Ectodermal cell (in vitro differentiated cells): Measurements from ENCODE around the gene PIK3CD.

Source experiments
- H3K27ac ChIP-seq: 2 replicates; pipeline ENCODE4 v1.7.0; 2013; ENCODE audit warnings: mild to moderate bottlenecking, low read depth, low read length; ENCODE audit not compliant: insufficient read depth, poor library complexity, severe bottlenecking
- H3K27me3 ChIP-seq: 2 replicates; pipeline ENCODE4 v1.7.0; 2013; ENCODE audit warnings: mild to moderate bottlenecking, low read length; ENCODE audit not compliant: insufficient read depth, control insufficient read depth, poor library complexity, severe bottlenecking
- H3K36me3 ChIP-seq: one replicate; pipeline ENCODE4 v1.7.0; 2013; ENCODE audit warnings: low read length; ENCODE audit not compliant: control insufficient read depth, insufficient read depth
- H3K4me1 ChIP-seq: one replicate; pipeline ENCODE4 v1.7.0; 2013; ENCODE audit warnings: low read length; ENCODE audit not compliant: control insufficient read depth, insufficient read depth
- H3K4me3 ChIP-seq: 2 replicates; pipeline ENCODE4 v1.7.0; 2013; ENCODE audit warnings: low read depth, low read length, control low read depth; ENCODE audit not compliant: insufficient read depth
- H3K9me3 ChIP-seq: 2 replicates; pipeline ENCODE4 v1.7.0; 2013; ENCODE audit warnings: mild to moderate bottlenecking, low read length, moderate library complexity; ENCODE audit not compliant: control insufficient read depth
- WGBS, 2 experiments: methylation state at CpG; one replicate each; pipeline ENCODE4 v1.1.7; 2013; ENCODE audit warnings: missing lambda C conversion rate in 2 of 2; 5-methylcytosine and 5-hydroxymethylcytosine counted together

Gene PIK3CD

GRCh38 chr1:9724706-9725476 is 73.4 kb downstream of the PIK3CD start:
- Histone ChIP-seq H3K4me1 (no peaks in the 10 kb centered on the region), H3K27ac (no peak overlapping the region), H3K36me3 (peaks cover 7% of the 10 kb centered on the region), H3K4me3 (no peak overlapping the region), H3K27me3 (no peaks in the 10 kb centered on the region), H3K9me3 (peaks cover 3% of the 10 kb centered on the region)
- 74% methylated on average over 24 of the region's 24 CpGs for WGBS, 2 experiments

GRCh38 chr1:9726406-9726805 is 74.9 kb downstream of the PIK3CD start:
- Histone ChIP-seq H3K36me3 (peaks cover 18% of the 10 kb centered on the region), H3K27me3 (no peaks in the 10 kb centered on the region), H3K4me3 (no peak overlapping the region), H3K9me3 (peaks cover 3% of the 10 kb centered on the region), H3K27ac (no peak overlapping the region), H3K4me1 (no peaks in the 10 kb centered on the region)
- WGBS, 2 experiments, result 94 to 95% methylated on average over 5 to 6 of the region's 6 CpGs

DNA sequence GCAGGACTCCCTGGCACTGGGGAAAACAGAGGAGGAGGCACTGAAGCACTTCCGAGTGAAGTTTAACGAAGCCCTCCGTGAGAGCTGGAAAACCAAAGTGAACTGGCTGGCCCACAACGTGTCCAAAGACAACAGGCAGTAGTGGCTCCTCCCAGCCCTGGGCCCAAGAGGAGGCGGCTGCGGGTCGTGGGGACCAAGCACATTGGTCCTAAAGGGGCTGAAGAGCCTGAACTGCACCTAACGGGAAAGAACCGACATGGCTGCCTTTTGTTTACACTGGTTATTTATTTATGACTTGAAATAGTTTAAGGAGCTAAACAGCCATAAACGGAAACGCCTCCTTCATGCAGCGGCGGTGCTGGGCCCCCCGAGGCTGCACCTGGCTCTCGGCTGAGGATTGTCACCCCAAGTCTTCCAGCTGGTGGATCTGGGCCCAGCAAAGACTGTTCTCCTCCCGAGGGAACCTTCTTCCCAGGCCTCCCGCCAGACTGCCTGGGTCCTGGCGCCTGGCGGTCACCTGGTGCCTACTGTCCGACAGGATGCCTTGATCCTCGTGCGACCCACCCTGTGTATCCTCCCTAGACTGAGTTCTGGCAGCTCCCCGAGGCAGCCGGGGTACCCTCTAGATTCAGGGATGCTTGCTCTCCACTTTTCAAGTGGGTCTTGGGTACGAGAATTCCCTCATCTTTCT is 75.5 kb downstream of the PIK3CD start:
- Histone ChIP-seq H3K36me3 (peaks cover 24% of the 10 kb centered on the region), H3K27ac (no peak overlapping the region), H3K27me3 (no peaks in the 10 kb centered on the region), H3K4me3 (no peak overlapping the region), H3K9me3 (peaks cover 3% of the 10 kb centered on the region), H3K4me1 (no peaks in the 10 kb centered on the region)
- 91 to 93% methylated on average over 25 of the region's 25 CpGs for WGBS, 2 experiments

GRCh38 chr1:9728451-9729295 is 77.1 kb downstream of the PIK3CD start:
- Histone ChIP-seq H3K27me3 (no peaks in the 10 kb centered on the region), H3K36me3 (peaks cover 37% of the 10 kb centered on the region)
- WGBS, 2 experiments, result 95 to 96% methylated on average over 33 of the region's 33 CpGs

GRCh38 chr1:9729523-9729922 is 78.0 kb downstream of the PIK3CD start:
- Histone ChIP-seq H3K4me1 (no peaks in the 10 kb centered on the region), H3K4me3 (no peak overlapping the region), H3K36me3 (peaks cover 44% of the 10 kb centered on the region), H3K9me3 (no peaks in the 10 kb centered on the region), H3K27ac (no peak overlapping the region), H3K27me3 (no peaks in the 10 kb centered on the region)
- WGBS, 2 experiments, result 93 to 94% methylated on average over 12 of the region's 12 CpGs

More at GRCh38 chr1:9728451-9729295, 77.1 kb downstream of the PIK3CD start:
- H3K4me1 ChIP-seq, result no peaks in the 10 kb centered on the region
- H3K27ac ChIP-seq, result no peak overlapping the region
- no peak overlapping the region for H3K4me3 ChIP-seq
- H3K9me3 ChIP-seq, result peaks cover under 1% of the 10 kb centered on the region

DNA sequence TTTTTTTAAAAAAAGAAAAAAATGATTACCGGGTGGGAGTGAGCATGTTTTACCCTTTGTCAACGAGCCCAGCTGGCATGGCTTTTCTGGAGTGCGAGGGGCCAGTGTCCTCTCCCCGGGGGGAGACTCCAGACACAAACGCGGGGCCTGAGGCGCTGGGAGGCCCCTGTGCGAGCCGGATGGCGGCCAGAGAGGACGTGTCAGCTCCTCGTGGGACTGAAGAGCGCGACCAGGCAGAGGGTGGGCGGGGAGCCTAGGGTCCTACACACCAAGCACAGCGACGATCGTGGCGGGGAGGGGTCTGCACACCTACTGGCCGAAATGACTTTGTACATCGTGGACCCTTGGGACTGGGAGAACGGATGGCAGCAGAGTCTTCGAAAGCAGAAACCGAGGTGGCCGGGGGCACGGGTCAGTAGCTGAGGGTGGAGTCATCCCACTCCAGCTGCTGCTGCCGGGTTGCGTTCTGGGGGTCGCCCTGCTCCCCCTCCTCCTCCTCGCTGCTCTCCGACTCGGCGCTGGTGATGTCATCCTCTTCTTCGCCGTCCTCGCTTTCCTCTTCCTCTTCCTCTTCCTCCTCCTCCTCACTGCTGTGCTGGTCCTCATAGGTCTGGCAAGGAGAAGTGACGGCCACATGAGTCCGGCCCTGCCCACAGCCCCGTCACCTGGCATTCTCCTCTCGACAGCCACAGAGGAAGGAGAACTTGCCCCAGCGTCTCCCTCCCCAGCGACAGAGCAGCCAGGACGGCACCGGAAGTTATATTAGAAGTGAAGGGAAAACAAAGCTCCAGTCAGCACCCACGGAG is 78.8 kb downstream of the PIK3CD start:
- Histone ChIP-seq H3K36me3 (peaks cover 51% of the 10 kb centered on the region), H3K9me3 (no peaks in the 10 kb centered on the region), H3K4me1 (no peaks in the 10 kb centered on the region), H3K27me3 (no peaks in the 10 kb centered on the region), H3K27ac (no peak overlapping the region), H3K4me3 (no peak overlapping the region)
- 94 to 96% methylated on average over 45 of the region's 45 CpGs for WGBS, 2 experiments

DNA sequence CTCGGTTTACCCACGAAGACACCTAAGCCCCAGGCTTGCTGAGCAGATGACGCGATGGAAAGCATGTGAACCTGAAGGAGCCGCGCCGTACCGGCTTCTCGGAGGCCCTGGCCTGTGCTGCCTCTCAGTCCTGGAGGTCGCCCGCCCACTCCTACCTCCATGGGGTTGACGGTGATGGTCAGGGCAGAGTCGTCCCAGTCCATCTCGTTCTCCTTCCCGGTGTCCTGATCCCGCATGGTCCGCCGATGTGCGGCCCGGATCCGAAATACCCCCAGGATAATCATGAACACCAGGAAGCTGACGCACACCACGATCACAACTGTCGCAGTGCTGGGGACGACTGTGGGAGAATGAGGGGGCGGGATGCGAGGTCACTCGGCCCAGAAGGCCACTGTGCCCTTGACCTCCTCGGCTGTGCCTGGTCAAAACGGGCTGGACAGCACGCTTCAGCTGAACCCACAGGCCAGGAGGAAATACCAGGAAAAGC is 79.6 kb downstream of the PIK3CD start:
- Histone ChIP-seq H3K9me3 (no peaks in the 10 kb centered on the region), H3K27me3 (no peaks in the 10 kb centered on the region), H3K36me3 (peaks cover 59% of the 10 kb centered on the region), H3K4me3 (no peak overlapping the region), H3K4me1 (no peaks in the 10 kb centered on the region), H3K27ac (no peak overlapping the region)
- 95 to 96% methylated on average over 31 of the region's 31 CpGs for WGBS, 2 experiments

DNA sequence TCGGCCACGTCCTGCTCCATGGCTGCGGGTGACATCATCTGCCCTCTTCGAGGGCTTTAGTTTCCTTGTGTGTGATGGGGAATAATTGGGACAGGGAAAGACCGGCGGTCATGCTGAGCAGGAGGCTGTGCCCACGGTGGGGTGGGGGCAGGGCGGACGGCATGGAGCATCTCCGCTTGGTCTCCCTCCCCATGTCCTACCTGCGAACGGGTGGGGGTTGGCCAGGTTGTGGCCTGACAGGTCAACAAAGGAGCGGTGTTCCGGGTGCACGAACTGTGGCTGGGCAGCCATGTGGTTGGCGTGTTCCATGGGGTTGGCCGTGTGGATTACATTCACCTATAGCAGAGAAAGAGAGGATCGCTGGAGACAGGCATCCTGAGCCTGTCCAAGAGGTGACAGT is 80.0 kb downstream of the PIK3CD start:
- Histone ChIP-seq H3K9me3 (no peaks in the 10 kb centered on the region), H3K27ac (no peak overlapping the region), H3K27me3 (no peaks in the 10 kb centered on the region), H3K4me1 (no peaks in the 10 kb centered on the region), H3K36me3 (peaks cover 63% of the 10 kb centered on the region), H3K4me3 (no peak overlapping the region)
- 97 to 98% methylated on average over 18 of the region's 18 CpGs for WGBS, 2 experiments

DNA sequence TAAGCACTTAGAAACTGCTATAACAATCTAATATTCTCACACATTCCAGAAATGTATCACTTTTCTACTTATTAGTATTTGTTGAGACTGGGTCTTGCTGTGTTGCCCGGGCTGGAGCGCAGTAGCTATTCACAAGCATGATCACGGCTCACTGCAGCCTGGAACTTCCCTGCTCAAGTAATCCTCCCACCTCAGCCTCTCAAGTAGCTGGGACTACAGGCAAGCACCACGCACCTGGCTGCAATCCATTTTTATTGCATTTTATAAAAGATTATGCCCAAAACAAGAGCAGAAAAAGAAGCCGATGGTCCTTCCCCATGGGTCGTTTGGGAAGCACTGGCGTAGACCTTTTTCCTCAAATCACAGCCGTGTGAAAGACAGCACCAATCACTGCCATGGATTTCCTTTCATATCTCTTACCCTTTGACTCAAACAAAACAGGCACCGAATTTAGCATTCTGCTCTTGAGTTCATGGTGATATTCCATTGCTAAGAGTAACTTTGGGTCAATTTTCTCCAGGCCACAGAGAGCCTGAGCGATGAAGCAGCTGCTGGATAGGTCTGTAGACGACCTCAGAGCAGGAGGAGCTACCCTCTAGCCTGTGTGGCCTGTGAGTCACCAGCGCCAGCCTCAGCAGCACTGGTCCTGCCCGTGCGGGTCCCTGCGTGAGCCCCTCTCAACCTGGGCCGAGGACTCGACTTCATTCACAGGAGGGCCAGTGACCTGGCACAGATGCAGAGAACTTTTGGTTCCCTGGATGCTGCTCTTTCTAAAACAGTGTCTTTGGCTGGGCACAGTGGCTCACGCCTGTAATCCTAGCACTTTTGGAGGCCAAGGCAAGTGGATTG is 80.8 kb downstream of the PIK3CD start:
- 95 to 96% methylated on average over 18 of the region's 18 CpGs for WGBS, 2 experiments
- H3K36me3 ChIP-seq, result peaks cover 65% of the 10 kb centered on the region
- no peak overlapping the region for H3K4me3 ChIP-seq
- H3K27ac ChIP-seq, result no peak overlapping the region
- H3K4me1 ChIP-seq, result no peaks in the 10 kb centered on the region
- no peaks in the 10 kb centered on the region for H3K9me3 ChIP-seq
- no peaks in the 10 kb centered on the region for H3K27me3 ChIP-seq
